Type B pancreatic cell (in vitro differentiated cells): ENCODE measurements around the gene SFTPD. TPM values are rescaled to one million over a fixed set of nuclear protein-coding genes. Genes with fewer than 3 reads are reported as not detected.

ENCODE experiments used
- DNase-seq: peaks from one replicate; pipeline ENCODE4 v3.0.0; 2021; ENCODE audit warnings: mixed read lengths; ENCODE audit not compliant: unreplicated experiment; ENCODE audit errors: extremely low spot score
- H3K27ac Mint-ChIP-seq: 2 replicates; pipeline ENCODE4 v1.8.0; 2021; ENCODE audit warnings: mild to moderate bottlenecking, mixed read lengths
- H3K27me3 Mint-ChIP-seq: 2 replicates; pipeline ENCODE4 v1.8.0; 2021; ENCODE audit warnings: mixed read lengths
- H3K36me3 Mint-ChIP-seq: 2 replicates; pipeline ENCODE4 v1.8.0; 2021; ENCODE audit warnings: mixed read lengths
- H3K4me1 Mint-ChIP-seq: one replicate; pipeline ENCODE4 v1.8.0; 2021; ENCODE audit warnings: mixed read lengths; ENCODE audit not compliant: unreplicated experiment
- H3K4me3 Mint-ChIP-seq: 2 replicates; pipeline ENCODE4 v1.8.0; 2021; ENCODE audit warnings: mild to moderate bottlenecking, mixed read lengths
- H3K9me3 Mint-ChIP-seq: 2 replicates; pipeline ENCODE4 v1.8.0; 2021; ENCODE audit warnings: mixed read lengths
- total RNA-seq: library from RNA; stranded (reverse); gene quantifications from 2 replicates; pipeline ENCODE4 v1.2.1, GENCODE V29; 2021; ENCODE audit warnings: low replicate concordance
- TF ChIP-seq, protein P1 (sequence below): fragments of 200-600 bp; sonication (generic); conservative IDR thresholded peaks from 2 replicates; pipeline ENCODE4 v1.5.0; 2021; ENCODE audit warnings: antibody characterized with exemption, mild to moderate bottlenecking

SFTPD gene
- total RNA-seq, 1 donor from 2014 or later = 0.24 TPM

DNA sequence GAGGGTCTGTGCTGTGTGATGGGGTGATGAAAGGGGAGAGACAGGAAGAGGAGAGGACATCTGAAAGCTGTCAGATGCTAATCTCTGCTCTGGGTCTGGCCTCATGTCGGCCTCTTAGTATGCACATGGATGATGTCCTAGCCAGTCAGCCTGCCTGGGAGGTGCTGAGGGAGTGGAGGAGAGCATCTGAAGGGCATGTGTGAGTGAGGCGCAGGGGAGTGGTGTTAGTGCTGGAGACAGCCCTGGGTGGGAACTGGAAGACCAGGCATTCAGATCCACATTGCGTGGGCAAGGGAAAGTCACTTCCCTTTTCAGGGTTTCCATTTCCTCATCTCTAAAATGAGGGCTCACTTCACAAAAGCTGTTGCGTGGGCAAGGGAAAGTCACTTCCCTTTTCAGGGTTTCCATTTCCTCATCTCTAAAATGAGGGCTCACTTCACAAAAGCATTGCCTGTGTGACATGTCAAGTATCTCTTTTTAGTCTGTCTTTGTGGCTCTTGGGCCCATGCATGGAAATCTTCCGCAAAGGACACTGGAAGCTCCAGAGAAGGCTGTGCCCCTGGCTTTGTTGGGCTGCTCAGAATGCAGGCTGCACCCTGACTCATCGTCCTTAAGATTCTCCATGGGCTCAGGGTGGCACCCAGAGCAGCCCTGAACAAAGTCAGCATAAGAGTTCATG is 10.0 kb downstream of the SFTPD start:
- DNase-seq = peak; percentile 37
- Mint-ChIP-seq H3K9me3 (no peaks in the 10 kb centered on the region), H3K27me3 (peaks cover 10% of the 10 kb centered on the region), H3K27ac (no peak overlapping the region), H3K36me3 (no peaks in the 10 kb centered on the region), H3K4me3 (no peak overlapping the region), H3K4me1 (no peaks in the 10 kb centered on the region)
- TF ChIP-seq, protein P1, sequence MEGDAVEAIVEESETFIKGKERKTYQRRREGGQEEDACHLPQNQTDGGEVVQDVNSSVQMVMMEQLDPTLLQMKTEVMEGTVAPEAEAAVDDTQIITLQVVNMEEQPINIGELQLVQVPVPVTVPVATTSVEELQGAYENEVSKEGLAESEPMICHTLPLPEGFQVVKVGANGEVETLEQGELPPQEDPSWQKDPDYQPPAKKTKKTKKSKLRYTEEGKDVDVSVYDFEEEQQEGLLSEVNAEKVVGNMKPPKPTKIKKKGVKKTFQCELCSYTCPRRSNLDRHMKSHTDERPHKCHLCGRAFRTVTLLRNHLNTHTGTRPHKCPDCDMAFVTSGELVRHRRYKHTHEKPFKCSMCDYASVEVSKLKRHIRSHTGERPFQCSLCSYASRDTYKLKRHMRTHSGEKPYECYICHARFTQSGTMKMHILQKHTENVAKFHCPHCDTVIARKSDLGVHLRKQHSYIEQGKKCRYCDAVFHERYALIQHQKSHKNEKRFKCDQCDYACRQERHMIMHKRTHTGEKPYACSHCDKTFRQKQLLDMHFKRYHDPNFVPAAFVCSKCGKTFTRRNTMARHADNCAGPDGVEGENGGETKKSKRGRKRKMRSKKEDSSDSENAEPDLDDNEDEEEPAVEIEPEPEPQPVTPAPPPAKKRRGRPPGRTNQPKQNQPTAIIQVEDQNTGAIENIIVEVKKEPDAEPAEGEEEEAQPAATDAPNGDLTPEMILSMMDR = no peak

DNA sequence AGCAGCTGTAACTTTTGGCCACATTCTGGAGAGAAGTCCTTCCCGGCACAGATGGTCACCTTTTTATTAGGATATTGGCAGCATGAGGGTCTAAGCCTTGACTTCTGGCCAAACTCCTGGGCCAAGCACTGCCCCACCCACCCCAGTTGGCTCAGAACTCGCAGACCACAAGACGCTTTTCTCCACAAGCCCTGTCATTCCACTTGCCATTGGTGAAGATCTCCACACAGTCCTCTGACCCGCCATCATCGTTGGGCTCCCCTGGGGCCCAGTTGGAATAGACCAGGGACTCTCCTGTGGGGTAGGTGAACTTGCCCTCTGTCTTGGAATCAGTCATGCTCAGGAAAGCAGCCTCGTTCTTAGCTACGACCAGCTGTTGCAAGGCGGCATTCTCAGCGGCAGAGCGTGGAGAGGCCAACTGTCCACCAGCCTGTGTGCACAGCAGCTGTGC is 11.2 kb downstream of the SFTPD start:
- peak; percentile 51 for DNase-seq
- no peaks in the 10 kb centered on the region for H3K9me3 Mint-ChIP-seq
- TF ChIP-seq, protein P1 = no peak
- no peaks in the 10 kb centered on the region for H3K36me3 Mint-ChIP-seq
- H3K4me3 Mint-ChIP-seq = no peak overlapping the region
- peaks cover 11% of the 10 kb centered on the region for H3K27me3 Mint-ChIP-seq
- H3K4me1 Mint-ChIP-seq = no peaks in the 10 kb centered on the region
- H3K27ac Mint-ChIP-seq = no peak overlapping the region

DNA sequence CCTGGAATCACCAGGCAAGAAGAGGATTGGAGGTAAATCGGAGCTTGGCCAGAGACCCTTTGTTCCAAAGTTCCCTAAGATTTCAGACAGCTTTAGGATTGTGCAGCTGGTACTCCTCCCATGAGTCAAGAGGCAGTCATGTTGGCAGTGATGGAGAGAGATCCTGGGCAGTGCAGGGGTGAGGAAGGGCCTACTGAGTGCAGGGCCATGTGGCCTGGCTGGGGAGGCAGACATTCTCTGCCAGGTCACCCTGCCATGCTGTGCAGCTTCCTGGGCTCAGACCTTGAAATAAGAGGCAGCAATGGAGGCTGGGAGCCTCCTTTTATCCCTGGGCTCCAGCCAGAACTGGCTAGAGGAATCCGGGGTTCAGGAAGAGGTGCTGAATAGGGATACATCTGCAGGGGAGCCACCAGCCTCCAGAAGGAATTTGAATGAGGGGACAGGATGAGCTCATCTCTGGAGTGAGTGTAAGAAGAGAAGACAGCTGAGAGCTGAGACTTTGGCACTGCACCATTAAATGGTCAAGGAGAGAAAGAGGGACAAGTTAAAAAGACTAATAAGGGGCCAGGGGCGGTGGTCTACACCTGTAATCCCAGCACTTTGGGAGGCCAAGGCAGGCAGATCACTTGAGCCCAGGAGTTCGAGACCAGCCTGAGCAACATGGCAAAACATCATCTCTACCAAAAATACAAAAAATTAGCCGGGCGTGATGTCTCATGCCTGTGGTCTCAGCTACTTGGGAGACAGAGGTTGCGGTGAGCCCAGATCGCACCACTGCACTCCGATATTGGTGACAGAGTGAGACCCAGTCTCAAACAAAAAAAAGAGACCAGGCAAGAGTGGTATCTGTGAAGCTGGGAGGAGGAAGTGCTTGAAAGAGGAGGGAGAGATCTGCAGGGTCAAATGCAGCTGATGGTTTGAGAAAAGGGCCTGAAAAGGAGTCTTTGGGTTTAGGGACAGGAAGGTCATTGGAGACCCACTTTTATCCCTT is 12.0 kb downstream of the SFTPD start:
- DNase-seq = peak; percentile 32
- no peak overlapping the region for H3K27ac Mint-ChIP-seq
- H3K36me3 Mint-ChIP-seq = no peaks in the 10 kb centered on the region

DNA sequence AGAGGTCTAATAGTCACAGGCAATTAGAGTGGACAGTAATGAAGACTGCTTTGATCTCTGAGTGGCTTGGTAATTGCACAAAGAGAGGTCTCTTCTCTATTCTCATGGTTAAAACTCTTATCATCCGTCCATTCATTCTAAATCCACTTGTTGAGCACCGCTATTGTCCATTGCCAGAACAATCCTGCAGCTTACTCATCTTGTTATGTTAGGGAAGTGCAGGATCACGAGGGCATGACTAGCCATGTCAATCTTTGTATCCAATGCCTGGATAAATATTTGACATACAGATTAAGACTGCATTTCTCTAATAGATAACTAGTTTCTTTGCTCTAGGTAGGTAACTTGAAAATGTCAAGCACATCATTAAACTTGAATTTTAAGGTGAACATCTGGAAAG is 14.9 kb downstream of the SFTPD start:
- TF ChIP-seq, protein P1 = no peak
- H3K27me3 Mint-ChIP-seq = peaks cover 39% of the 10 kb centered on the region
- H3K9me3 Mint-ChIP-seq = no peaks in the 10 kb centered on the region
- H3K4me1 Mint-ChIP-seq = no peaks in the 10 kb centered on the region
- H3K36me3 Mint-ChIP-seq = no peaks in the 10 kb centered on the region
- H3K27ac Mint-ChIP-seq = no peak overlapping the region
- no peak for DNase-seq
- no peak overlapping the region for H3K4me3 Mint-ChIP-seq

More for the DNA sequence above, 12.0 kb downstream of the SFTPD start:
- Mint-ChIP-seq H3K4me1 (no peaks in the 10 kb centered on the region), H3K9me3 (no peaks in the 10 kb centered on the region), H3K27me3 (peaks cover 19% of the 10 kb centered on the region), H3K4me3 (no peak overlapping the region)
- TF ChIP-seq, protein P1 = no peak

DNA sequence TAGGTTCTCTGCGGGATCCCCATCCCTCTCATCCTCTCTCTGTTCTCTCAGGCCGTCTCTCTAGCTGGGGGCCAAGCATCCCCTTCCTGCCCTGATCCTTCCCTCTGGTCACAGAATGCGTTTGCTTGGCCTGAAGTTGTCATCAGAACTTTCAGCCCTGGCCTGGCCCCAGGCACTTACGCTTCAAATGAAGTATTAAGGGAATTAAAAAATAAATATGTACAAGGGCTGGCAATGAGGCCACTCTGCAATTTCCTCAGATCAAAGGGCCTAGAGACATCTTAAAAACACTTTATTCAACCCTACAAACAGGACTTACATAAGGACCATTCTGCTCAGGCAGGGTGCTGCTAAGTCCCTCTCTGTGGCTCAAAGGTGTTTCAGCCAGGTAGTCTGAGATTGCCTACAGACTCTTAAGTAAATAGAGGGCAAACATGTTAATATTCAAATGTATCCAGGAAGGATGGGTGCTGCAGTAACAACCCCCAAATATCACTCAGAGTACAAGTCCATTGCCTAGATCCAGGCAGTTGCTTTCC is 16.0 kb downstream of the SFTPD start:
- peaks cover 35% of the 10 kb centered on the region for H3K27me3 Mint-ChIP-seq
- no peak for DNase-seq
- H3K4me1 Mint-ChIP-seq = no peaks in the 10 kb centered on the region
- no peak overlapping the region for H3K4me3 Mint-ChIP-seq
- no peak overlapping the region for H3K27ac Mint-ChIP-seq
- TF ChIP-seq, protein P1 = no peak
- no peaks in the 10 kb centered on the region for H3K36me3 Mint-ChIP-seq
- H3K9me3 Mint-ChIP-seq = no peaks in the 10 kb centered on the region
